GM18511 (cell line): ENCODE data around the gene DNAJC28.
"Not testable (repeated sequence)": the region's sequence is repeated elsewhere in the genome, so short reads cannot be mapped to it uniquely, and the experiment has no call there.

ENCODE experiments used
- ATAC-seq: cut with Tn5 transposase; IDR thresholded peaks from one replicate; pipeline ENCODE4 v1.9.1; 2021; ENCODE audit warnings: mild to moderate bottlenecking, moderate library complexity; ENCODE audit not compliant: unreplicated experiment

Gene DNAJC28

DNA sequence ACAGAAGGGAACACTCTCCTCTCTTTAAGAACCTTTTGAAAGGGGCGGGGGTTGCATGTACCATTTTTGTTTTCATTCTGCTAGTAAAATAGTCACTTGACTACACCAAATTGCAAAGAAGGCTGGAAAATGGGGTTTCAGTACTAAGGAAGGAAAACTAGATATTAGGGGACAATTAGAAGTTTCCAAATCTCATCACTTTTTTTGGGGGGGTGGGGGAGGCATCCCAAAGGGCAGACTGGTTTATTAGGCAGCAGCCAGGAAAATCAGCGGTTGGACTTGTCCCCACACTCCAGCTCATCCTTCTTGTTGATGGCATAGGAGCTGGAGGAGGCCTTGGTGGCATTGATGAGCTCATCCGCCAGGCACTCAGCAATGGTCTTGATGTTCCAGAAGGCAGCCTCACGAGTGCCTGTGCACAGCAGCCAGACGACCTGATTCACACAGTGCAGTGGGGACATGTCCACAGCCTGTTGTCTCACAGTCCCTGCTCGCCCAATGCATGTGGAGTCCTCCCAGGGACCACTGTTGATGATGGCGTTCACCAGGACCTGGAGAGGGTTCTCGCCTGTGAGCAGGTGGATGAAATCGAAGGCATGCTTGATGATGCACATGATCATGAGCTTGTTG is 10.1 kb downstream of the DNAJC28 start:
- no peak for ATAC-seq

DNA sequence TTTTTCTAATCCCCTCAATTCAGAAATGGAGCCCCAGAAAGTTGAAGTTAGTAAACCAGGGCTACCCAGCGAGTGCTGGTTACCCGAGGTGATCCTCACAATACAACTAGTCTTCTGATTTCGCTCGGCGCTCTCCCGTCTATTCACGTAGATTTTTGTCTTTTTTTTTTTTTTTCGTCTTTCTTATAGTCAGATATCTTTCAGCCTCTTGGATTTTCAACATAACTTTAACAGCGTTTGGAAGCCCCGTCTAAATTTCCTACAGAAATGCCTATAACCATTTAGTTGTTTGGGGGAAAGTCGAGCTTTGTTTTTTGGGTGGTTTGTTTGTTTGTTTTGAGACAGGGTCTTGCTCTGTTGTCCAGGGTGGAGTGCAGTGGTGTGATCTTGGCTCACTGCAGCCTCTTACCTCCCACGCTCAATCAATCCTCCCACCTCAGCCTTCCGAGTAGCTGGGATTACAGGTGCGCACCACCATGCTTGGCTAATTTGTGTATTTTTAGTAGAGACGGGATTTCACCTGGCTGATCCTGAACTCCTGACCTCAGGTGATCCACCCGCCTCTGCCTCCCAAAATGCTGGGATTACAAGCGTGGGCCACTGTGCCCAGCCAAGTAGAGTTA is 10.9 kb downstream of the DNAJC28 start:
- peak; percentile 0 for ATAC-seq

DNA sequence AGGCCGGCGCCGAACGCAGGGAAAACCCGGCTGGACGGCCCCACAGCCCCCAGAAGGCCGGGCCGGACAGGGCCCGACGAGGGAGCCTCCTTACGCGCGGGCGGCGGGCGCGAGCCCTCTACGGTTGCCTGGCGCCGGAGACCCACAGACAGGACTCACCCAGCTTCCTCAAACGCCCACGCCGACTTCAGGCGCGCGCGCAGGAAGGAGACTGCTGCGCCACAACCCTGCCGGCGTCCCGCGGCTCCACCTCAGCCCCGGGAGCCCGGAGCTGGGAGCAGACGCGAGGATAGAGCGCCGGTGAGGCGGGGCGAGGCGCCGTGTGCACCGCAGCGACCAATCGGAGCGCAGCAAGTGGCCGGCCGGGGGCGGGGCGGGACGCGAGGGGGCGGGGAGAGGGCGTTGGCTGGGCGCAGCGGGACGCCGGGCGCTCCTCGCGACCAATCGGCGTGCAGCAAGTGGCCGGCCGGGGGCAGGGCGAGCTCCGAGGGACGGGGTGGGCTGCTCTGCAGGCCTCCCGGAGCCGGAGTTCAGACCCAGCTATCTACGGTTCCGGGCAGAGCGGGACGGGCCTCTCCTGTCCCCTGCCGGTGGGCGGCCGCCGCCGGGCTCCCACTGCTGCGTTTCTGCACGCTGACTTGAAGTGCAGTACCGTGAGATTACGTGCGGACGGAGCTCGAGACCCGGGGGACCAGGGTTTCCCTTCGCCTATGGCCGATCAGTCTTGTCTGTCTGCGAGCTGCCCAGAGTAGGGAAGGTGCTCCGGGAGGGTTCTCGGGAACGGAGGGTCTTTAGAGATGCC is 11.6 kb downstream of the DNAJC28 start, which contains the start of gene TMEM50B:
TMEM50B (minus strand) TSS at position 296 of the 802 bp plus-strand sequence. CDS start 11,089 bp downstream, outside the sequence.
- peak; percentile 87 for ATAC-seq

DNA sequence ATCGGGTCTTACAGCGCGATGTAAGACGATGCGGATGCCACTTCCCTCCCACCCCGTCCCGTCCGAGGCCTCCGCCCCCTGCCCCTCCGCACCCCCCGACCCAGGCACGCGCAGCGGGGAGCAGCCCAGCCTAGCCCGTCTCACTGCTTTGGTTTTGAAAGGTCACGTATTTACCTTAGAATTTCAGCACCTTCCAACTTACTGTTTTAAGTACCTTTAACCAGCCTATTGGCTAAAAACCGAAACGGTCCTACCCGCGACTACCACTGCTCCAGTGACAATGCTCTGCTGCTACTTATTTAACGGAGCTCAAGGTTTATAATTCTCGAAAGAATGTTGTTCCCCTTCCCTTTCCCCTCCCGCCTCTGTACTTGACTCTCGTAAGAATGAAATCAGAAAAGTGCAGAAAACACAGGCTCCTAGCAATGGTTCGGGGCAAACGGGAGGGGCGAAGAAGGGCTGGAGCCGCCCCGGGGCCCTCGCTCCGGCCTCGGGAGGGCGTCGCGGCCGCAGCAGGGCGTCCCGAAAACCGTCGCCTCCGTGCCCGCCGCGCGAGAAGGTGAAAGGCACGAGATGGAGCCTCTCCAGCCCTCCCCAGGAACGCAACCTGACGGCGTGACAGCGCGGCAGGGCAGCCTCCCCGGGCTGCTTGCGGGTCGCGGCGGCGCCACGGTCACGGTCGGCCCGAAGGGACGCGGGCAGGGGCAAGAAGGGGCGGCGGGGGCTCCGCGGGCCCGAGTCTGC is 12.4 kb downstream of the DNAJC28 start:
- ATAC-seq: peak; percentile 32

DNA sequence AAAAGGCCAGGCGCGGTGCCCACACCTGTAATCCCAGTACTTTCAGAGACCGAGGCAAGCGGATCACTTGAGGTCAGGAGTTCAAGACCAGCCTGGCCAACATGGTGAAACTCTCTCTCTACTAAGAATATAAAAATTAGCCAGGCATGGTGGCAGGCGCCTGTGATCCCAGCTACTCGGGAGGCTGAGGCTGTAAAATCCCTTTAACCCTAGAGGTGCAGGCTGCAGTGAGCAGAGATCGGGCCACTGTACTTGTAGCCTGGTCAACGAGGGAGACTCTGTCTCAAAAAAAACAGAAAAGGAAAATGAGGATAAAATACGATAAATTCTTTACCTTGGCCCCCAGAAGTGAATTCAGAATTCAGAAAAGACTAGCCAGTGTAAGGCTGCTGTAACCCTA is 13.3 kb downstream of the DNAJC28 start:
- ATAC-seq: no peak

DNA sequence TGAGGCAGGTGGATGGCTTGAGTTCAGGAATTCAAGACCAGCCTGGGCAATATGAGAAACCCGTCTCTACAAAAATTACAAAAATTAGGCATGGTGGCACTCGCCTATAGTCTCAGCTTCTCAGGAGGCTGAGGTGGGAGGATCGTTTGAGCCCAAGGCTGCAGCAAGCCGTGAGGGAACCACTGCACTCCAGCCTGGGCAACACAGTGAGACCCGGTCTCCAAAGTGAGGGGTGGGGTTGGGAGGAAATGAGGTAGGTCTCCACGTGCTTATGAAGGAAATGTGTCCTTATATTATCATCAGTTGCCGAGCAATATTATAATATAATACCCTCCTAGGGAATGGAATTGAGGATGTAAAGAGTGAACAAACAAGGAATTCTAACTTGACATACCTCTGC is 14.4 kb downstream of the DNAJC28 start:
- ATAC-seq: no peak

DNA sequence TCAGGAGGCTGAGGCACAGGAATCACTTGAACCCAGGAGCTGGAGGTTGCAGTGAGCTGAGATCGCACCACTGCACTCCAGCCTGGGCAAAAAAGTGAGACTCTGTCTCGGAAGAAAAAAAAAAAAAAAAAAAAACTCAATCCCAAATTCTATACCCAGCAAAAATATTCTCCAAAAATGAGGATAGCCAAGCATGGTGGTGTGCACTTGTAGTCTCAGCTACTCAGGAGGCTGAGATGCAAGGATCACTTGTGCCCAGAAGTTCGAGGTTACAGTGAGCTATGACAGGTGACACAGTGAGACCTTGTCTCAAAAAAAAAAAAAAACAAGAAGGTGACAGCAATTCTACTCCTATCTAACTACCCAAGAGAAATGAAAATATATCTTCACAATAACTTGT is 18.2 kb downstream of the DNAJC28 start:
- no peak for ATAC-seq

DNA sequence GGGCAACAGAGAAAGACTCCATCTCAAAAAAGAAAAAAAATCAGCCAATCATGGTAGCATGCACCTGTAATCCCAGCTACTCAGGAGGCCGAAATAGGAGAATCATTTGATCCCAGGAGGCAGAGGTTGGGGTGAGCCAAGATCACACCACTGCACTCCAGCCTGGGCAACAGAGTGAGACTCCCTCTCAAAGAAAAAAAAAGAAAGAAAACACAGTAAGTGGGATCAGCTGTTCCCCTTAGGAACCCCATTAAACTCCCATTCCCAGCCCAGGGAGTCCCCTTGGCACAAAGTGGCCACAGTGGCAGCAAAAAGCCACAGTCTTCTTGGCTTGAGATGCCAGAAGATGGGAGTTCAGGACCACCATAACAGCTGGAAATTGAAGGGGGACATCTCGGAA is 20.8 kb downstream of the DNAJC28 start:
- no peak for ATAC-seq

DNA sequence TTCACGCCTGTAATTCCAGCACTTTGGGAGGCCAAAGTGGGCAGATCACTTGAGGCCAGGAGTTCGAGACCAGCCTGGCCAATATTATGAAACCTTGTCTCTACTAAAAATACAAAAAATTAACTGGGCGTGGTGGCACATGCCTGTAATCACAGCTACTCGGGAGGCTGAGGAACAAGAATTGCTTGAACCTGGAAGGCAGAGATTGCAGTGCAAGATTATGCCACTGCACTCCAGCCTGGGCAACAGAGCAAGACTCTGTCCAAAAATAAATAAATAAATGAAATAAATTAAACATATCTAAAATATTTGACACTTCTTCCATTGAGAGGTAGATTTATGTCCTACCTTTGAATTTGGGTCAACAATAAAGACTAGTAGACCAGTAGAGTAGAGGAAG is 22.3 kb downstream of the DNAJC28 start:
- ATAC-seq: not testable (repeated sequence)

DNA sequence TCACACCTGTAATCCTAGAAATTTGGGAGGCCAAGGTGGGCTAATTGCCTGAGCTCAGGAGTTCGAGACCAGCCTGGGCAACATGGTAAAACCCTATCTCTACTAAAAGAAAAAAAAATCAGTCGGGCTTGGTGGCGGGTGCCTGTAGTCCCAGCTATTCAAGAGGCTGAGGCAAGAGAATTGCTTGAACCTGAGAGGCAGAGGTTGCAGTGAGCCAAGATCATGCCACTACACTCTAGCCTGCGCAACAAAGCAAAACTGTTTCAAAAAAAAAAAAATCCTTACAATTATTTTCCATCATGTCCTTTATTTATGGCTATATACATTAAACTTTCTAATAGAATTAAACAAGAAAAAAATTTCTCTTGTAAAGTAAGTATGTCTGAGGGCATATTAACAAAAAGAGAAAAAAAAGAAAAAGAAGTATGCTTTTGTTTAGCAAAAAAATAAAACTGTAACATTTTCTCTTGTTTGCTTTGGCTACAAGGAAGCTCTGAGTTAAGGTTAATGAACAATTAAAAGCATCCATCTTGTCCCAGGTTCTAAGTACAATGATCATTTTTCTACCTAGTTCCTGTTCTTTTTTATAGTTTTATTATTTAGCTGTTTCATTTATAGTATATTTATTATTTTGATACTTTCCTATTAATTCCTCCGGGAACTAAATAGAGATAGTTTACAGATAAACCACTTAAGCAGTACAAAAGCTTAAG is 29.8 kb downstream of the DNAJC28 start:
- no peak for ATAC-seq

DNA sequence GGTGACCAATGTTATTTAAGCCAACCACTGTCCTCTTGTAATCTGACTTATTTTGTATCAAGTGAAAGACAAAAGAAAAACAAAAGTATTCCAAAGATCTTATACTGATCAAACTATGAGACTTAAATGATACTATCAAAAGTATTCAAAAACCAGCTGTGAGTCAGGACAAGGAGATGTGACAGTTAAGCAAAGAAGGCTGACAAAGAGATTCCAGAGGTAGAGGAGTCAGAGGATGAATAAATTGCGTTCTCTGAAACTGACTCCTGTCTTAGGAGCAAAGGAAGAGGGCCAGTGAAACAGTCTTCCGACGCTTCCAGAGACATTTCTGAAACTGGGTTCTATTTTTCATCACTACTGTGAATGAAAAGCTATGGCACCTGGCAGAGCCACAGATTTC is 32.7 kb downstream of the DNAJC28 start:
- no peak for ATAC-seq

DNA sequence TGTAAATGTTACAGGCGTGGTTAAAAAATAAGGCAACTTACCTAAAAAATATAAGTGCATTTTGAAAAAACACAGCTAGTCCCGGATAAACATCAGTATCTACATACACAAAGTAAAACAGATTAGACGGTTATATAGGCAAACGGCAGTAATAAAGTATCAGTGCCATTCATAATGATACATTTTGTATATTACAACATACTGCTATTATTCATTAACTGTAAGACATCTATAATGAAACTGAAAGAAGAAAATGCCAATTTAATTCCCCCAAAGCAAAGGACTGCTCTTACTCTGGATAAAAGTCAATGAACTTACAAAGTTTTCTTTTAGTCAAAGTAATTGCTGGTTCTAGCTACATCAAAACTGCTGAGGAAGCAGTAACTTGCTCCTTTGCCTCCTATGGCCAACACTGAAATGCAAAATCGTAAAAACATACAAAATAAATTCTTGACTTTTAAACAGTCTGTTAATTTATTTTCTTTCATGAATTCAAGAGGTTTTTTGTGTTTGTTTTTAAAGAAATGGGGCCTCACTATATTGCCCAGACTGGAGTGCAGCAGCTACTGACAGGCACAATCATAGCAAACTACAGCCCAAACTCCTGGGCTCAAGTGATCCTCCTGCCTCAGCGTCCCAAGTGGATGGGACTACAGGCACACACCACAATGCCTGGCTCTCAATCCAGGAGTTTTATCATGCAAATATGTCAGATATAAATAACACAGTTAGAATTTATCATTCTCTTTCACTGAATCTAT is 35.6 kb downstream of the DNAJC28 start:
- ATAC-seq: no peak

DNA sequence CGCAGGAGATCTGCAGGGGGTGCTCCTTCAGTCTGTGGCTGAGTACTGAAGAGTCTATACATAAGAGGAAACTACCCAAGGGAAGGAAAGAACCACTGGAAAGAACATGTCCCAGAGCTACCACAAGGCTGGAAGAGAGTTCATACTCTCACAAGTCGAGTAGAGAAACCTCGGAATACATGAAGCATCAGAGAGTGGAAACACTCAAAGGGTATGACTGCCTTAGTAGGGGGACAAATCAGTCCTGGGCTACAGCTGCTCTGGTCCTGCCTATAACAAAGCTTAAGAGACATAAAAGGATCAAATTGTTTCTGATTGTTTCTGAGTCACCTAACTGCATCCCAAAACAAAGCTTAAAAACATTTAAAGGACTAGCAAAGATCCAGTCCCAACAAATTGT is 39.2 kb downstream of the DNAJC28 start:
- no peak for ATAC-seq

DNA sequence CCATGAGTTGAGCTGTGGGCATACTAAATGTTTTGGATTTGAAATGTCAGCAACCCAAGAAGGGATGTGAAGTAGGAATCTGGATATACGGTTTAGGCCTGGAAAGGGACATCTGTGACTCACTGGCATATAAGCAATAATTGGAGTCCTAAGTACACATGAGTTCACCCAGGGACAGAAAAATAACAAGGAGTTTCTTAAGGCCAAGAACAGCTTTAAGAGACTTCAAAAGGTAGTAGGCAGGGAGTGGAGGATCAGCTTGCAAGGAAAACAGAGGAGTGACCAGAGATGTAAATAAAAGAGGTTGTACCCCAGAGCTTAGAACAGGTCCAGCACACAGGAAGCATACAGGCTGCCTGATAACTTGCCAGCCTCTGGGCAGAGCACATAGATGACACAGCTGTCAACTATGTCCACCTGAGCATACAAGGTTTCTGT is 39.9 kb downstream of the DNAJC28 start:
- ATAC-seq: no peak

DNA sequence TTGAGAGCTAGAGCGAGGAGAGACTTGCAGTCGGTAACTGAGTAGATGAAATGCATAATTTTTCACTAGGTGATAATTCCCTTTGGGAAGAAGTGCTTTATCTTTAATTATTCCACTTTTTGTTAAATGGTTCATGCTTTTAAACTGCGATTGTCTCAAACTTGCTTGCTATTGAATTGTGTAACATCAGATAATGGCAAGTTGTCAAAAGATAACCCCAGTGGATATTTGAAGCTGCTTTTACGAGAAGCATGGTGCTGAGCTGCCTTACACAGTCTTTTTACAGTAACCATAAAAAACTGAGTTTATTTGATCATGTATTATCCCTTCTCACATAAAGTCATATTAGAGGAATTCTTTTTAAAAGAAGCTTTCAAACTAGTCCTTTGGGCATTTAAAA is 41.9 kb downstream of the DNAJC28 start:
- ATAC-seq: no peak

DNA sequence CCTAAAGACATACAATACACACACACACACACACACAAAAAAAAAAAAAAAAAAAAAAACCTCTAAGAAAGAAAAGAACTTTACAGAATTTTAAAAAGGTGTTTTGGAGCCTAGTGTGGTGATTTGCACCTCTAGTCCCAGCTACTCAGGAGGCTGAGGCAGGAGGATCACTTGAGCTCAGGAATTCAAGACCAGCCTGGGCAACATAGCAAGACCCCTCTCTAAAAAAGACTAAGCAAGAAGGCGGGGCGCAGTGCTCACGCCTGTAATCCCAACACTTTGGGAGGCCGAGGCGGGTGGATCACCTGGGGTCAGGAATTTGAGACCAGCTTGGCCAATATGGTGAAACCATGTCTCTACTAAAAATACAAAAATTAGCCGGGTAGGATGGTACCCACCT is 44.9 kb downstream of the DNAJC28 start:
- not testable (repeated sequence) for ATAC-seq

DNA sequence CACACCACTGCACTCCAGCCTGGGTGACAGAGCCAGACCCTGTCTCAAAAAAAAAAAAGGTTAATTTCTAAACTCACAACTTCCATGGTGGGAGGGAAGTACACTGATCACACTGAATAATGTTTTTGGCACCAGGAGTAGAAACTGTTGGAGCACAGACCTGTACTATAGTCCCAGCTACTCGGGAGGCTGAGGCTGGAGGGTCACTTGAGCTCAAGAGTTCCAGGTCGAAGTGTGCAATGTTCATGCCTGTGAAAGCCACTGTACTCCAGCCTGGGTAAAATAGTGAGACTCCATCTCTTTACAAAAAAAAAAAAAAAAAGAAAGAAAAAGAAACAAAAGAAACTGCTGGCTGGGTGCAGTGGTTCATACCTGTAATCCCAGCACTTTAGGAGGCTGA is 47.0 kb downstream of the DNAJC28 start:
- no peak for ATAC-seq

DNA sequence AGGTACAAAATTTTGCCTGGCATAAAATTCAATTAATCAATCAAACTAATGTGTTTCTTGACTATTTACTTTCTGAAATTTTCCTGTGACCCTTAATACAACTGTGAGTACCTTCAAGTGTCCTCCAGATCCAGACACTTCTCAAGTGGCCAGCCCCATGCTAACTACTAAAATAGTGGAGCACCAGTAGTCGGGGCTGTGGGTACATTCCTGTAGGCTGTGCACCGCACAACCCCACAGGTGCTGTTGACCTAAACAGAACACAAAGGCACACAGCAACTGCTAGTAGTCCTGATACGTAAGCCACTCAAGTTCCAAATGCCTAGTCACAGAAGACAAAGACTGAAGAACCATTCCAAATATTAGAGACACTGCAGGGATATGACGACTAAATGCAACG is 48.3 kb downstream of the DNAJC28 start:
- no peak for ATAC-seq

DNA sequence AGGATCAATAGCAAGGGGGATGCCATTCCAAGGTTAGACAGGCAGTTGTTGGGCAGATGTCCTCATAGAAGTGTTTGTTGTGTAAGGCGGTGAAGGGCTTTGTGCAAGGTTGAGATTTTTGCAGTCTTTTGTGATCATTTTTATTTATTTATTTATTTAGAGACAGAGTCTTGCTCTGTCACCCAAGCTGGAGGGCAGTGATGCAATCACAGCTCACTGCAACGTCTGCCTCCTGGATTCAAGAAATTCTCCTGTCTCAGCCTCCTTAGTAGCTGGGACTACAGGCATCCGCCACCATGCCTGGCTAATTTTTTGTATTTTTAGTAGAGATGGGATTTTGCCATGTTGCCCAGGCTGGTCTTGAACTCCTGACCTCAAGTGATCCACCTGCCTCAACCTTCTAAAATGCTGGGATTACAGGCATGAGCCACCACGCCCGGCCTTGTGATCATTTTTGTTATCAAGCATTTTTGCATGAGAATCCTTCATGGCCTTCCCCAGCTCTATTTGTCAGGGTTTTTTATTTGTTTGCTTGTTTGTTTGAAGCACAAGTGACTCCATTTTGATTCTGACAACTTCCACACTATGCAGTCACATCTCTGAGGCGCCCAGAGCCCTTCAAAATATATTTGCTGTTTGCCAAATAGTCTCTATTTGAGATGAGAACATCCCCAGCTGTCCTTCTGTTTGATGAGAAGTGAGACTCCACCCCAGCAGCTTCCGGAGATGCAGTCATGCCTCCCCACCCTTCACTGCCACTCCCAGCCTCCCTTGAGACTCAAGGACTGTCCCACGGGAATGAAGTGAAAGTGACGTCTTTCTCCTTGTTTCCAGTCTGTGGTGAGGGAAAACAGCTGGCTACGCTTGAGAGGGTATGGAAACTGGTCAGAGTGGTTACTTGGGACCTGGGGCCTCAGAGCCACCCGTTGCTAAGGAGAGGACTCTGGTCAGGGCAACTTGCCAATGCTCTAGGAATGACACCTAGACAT is 49.7 kb downstream of the DNAJC28 start:
- peak; percentile 63 for ATAC-seq
